ENCODE results near the gene ARID5A.

ARID5A gene

DNA sequence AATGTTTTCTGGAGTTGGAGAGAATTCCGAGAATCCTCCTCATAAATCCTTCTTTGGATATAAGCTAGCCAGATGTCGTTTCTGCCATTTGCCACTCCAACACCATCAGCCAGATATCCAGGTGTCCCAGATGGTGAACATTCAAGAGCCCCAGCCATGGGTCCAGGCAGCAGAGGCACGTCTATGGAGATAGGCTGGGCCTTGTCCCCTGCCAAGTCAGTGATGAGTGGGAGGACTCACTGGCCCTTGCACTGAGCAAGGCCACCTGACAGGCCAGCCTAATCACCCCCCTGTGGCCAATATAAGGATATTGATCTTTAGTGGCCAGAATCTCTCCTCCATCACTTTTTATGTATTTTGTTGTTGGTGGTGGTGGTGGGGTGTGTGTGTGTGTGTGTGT, 28.0 kb downstream of the ARID5A start:
- Histone ChIP-seq H3K9ac (no peak overlapping the region), H3K36me3 (no peaks in the 10 kb centered on the region), H4K20me1 (no peaks in the 10 kb centered on the region), H3K4me2 (no peak overlapping the region), H3K27me3 (no peaks in the 10 kb centered on the region), H3K27ac (no peak overlapping the region), H3K9me3 (no peaks in the 10 kb centered on the region), H3K4me3 (no peak overlapping the region), H3K4me1 (peaks cover 9% of the 10 kb centered on the region)
- TF ChIP-seq Cebpa-rat (IDR thresholded peaks at IDR 0.05) = no peak

DNA sequence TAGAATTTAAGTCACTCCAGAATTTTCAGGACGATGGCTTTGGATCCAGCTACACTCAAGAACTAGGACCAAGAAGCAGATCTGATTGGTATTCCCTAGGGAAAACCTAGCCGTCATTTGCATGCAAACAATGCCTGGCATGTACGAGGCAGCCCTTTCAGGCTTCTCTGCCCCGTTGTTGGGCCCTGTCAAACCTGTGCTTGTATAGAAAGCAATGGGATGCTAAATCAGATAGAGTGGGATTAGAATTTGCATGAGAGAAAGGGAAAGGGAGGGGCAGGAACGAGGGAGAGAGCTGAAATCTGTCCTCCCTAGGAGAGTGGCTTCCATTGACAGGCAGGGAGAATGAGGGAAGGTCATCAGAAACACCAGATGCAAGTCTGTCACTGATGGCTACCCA, 28.6 kb downstream of the ARID5A start:
- Histone ChIP-seq H3K4me3 (no peak overlapping the region), H3K27me3 (no peaks in the 10 kb centered on the region), H3K36me3 (no peaks in the 10 kb centered on the region), H3K4me2 (peak overlapping the region; percentile 37), H3K9me3 (no peaks in the 10 kb centered on the region), H3K27ac (no peak overlapping the region), H4K20me1 (no peaks in the 10 kb centered on the region), H3K4me1 (peaks cover 9% of the 10 kb centered on the region), H3K9ac (no peak overlapping the region)
- no peak for TF ChIP-seq Cebpa-rat (IDR thresholded peaks at IDR 0.05)

DNA sequence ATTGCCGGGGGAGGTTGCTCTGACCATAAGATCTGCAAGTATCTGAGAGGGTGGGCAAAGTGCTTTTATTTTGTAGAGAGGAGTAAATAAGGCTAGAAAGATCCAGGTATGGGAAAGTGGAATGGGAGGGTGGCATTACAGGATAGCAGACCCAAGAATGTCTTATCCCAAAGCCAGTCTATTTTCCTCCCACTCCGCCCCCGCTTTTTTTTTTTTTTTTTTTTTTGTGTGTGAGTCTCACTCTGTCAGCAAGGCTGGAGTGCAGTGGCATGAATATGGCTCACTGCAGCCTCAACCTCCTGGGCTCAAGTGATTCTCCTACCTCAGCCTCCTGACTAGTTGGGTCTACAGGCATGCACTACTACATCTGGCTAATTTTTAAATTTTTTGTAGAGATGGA, 31.5 kb downstream of the ARID5A start:
- no peak overlapping the region for H3K4me2 ChIP-seq
- peaks cover 9% of the 10 kb centered on the region for H3K4me1 ChIP-seq
- H3K27ac ChIP-seq = no peak overlapping the region
- H3K4me3 ChIP-seq = no peak overlapping the region
- no peaks in the 10 kb centered on the region for H3K27me3 ChIP-seq
- no peak for TF ChIP-seq Cebpa-rat (IDR thresholded peaks at IDR 0.05)
- no peaks in the 10 kb centered on the region for H4K20me1 ChIP-seq
- no peaks in the 10 kb centered on the region for H3K36me3 ChIP-seq
- H3K9ac ChIP-seq = no peak overlapping the region
- H3K9me3 ChIP-seq = no peaks in the 10 kb centered on the region

DNA sequence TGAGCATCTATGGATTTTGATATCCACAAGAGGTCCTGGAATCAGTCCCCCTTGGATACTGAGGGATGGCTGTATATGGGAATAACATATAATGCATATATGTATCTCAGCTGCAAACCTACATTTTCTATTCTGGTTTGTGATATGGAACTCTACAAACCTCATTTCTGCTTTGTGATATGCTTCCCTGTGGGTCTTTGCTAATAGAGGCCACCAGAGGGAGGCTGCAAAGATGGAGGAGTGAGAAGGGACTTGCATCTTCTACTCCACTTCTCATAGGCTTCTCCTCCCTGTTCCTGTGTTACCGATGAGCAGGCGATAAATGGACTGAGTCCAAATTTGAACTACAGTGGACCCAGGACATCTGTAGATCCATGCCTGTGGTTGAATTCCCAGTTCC, 37.8 kb downstream of the ARID5A start:
- no peak overlapping the region for H3K4me3 ChIP-seq
- no peak for TF ChIP-seq Cebpa-rat (IDR thresholded peaks at IDR 0.05)

DNA sequence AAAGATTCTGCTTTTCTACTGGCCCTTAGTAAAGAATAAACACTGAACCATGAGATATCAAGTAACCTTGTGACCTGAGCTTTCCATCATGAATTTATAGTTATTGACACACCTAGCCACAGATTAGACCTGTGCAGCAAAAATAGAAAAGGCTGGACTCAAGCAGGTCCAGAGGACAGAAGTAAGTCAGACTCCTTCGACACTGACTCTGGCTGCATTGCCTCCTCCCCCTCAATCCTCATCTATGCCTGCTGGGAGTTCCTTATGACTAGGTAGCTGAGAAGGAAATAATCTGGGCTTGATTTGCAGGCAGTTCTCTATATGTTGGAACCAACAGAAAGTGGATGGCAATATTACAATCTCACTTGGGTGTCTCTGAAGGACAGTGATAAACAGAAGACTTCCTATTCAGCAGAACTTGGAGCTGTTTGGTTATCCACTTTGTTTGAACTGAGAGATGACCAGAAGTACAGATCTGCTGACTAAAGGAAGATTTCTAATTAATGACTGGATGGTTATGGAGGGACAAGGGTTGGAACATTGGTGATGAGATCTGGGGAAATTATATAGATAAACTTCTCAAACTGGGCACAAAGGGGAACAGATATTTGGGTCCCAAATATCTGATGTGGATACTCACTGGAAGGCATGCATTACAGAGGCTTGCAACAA, 39.4 kb downstream of the ARID5A start:
- Histone ChIP-seq H3K4me2 (no peak overlapping the region), H3K36me3 (no peaks in the 10 kb centered on the region), H3K9ac (no peak overlapping the region), H3K27me3 (no peaks in the 10 kb centered on the region), H3K4me3 (no peak overlapping the region), H4K20me1 (no peaks in the 10 kb centered on the region), H3K27ac (no peak overlapping the region), H3K4me1 (peaks cover 16% of the 10 kb centered on the region), H3K9me3 (no peaks in the 10 kb centered on the region)
- TF ChIP-seq Cebpa-rat (IDR thresholded peaks at IDR 0.05) = no peak

More for the DNA sequence above, 37.8 kb downstream of the ARID5A start:
- H3K4me2 ChIP-seq = no peak overlapping the region
- no peaks in the 10 kb centered on the region for H3K36me3 ChIP-seq
- H4K20me1 ChIP-seq = no peaks in the 10 kb centered on the region
- H3K9me3 ChIP-seq = no peaks in the 10 kb centered on the region
- no peak overlapping the region for H3K9ac ChIP-seq
- H3K27ac ChIP-seq = no peak overlapping the region
- H3K27me3 ChIP-seq = no peaks in the 10 kb centered on the region
- H3K4me1 ChIP-seq = peaks cover 11% of the 10 kb centered on the region

DNA sequence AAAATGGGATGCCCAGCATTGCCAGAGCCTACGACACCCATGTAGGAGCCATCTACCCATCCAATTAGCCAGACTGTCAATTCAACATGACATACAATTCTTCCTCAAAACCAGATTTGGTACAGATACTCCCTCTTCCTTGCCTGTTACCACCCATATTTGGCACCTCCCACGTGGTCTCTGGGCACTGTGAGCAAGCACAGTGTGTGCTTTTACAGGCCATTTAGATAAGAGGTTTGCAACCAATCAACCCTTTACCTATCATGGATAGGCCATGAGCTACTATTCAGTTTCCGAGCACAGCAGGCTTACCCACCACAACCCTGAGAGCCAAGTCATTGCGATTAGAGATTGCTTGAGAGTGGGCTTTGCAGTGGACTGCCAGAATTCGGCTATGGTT, 40.9 kb downstream of the ARID5A start:
- TF ChIP-seq Cebpa-rat (IDR thresholded peaks at IDR 0.05) = no peak
- Histone ChIP-seq H3K27ac (no peak overlapping the region), H3K27me3 (no peaks in the 10 kb centered on the region), H3K9ac (no peak overlapping the region), H3K9me3 (no peaks in the 10 kb centered on the region), H3K4me2 (no peak overlapping the region), H3K4me3 (no peak overlapping the region), H3K4me1 (peaks cover 19% of the 10 kb centered on the region), H3K36me3 (no peaks in the 10 kb centered on the region), H4K20me1 (no peaks in the 10 kb centered on the region)

DNA sequence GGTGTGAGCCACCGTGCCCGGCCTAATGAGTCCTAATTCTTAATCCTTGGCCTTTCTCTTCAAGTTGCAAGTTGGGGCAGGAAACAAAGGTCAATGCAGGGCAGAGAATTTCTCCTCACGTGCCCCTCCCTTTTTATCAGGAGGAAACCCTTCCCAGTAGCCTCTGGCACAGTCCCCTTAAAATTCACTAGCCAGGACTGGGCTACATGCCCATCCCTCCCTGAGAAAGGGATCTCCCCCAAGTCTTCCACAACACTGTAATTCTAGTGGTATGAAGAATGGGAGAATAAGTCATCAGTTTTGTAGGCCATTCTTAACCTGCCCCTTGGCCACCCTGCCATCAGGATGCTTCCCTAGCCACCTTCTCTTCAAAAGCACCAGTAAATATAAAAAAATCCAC, 42.2 kb downstream of the ARID5A start:
- Histone ChIP-seq H3K27ac (no peak overlapping the region), H3K36me3 (no peaks in the 10 kb centered on the region), H3K4me2 (no peak overlapping the region), H3K9ac (no peak overlapping the region), H3K9me3 (no peaks in the 10 kb centered on the region), H4K20me1 (no peaks in the 10 kb centered on the region), H3K4me1 (peaks cover 19% of the 10 kb centered on the region), H3K27me3 (no peaks in the 10 kb centered on the region), H3K4me3 (no peak overlapping the region)
- TF ChIP-seq Cebpa-rat (IDR thresholded peaks at IDR 0.05) = no peak

DNA sequence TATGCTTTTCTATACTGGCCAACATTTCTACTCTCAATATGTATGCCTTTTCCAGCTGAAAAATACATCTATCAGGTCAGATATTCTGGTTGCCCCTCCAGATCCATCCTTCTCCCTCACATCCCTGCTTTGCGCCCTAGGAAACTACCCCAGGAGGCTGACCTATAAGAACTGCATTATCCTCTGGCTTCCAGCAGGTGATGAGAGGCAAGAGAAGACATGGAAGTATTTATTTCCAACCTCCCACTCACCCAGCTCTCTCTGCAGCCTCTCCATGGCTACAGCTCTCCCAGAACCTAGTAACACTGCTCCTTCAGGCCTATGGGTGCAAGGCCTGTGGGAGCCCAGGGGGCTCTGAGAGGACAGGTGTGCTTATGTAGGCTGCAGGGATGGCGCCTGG, 42.9 kb downstream of the ARID5A start:
- no peak overlapping the region for H3K4me3 ChIP-seq
- peaks cover 19% of the 10 kb centered on the region for H3K4me1 ChIP-seq
- no peak overlapping the region for H3K27ac ChIP-seq
- peaks cover 1% of the 10 kb centered on the region; the same call in 1 of the 2 replicates for H3K36me3 ChIP-seq
- H3K4me2 ChIP-seq = no peak overlapping the region
- H4K20me1 ChIP-seq = no peaks in the 10 kb centered on the region
- H3K27me3 ChIP-seq = no peaks in the 10 kb centered on the region
- H3K9me3 ChIP-seq = no peaks in the 10 kb centered on the region
- no peak for TF ChIP-seq Cebpa-rat (IDR thresholded peaks at IDR 0.05)
- H3K9ac ChIP-seq = no peak overlapping the region

DNA sequence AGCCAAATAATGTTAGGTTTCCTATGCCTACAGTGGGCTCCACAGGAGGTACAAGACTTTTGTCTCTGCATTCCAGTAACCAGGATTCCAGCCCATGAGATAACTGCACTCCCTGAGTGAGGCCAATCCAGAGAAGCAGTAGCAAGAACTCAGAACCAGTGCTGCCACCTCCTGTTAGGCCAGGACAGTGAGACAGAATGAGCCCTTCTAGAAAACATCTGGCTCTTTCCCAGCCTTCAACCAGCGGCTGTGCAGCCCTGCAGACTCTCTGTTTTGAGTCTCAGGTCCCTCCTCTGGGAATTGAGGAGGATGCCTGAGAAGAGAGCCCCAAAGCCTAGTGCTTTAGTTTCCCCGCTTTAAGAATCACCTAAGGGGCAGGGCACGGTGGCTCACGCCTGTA, 44.2 kb downstream of the ARID5A start:
- Histone ChIP-seq H4K20me1 (no peaks in the 10 kb centered on the region), H3K9me3 (no peaks in the 10 kb centered on the region), H3K4me2 (no peak overlapping the region; the same call in 1 of the 2 replicates), H3K36me3 (peaks cover 7% of the 10 kb centered on the region; the same call in 1 of the 2 replicates), H3K9ac (no peak overlapping the region), H3K27ac (no peak overlapping the region), H3K4me3 (no peak overlapping the region), H3K4me1 (peaks cover 19% of the 10 kb centered on the region), H3K27me3 (no peaks in the 10 kb centered on the region)
- no peak for TF ChIP-seq Cebpa-rat (IDR thresholded peaks at IDR 0.05)

DNA sequence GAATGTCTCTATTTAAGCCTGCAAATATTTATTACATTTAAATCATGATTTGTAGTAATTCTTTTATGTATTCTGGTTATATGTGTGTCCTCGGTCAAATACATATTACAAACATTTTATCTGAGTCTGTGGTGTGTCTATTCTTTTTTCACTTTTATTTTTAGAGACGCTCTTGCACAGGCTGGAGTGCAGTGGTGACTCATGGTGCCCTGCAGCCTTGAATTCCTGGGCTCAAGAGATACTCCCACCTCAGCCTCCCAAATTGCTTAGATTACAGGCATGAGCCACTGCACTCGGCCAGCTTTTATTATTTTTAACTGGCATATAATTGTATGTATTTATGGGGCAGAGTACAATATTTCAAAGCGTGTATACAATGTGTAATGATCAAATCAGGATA, 47.5 kb downstream of the ARID5A start:
- no peak for TF ChIP-seq Cebpa-rat (IDR thresholded peaks at IDR 0.05)
- Histone ChIP-seq H3K4me1 (peaks cover 8% of the 10 kb centered on the region), H3K27me3 (no peaks in the 10 kb centered on the region), H3K4me3 (no peak overlapping the region), H3K9me3 (no peaks in the 10 kb centered on the region), H3K27ac (no peak overlapping the region), H3K9ac (no peak overlapping the region), H3K4me2 (no peak overlapping the region), H3K36me3 (peaks cover 18% of the 10 kb centered on the region), H4K20me1 (no peaks in the 10 kb centered on the region)

DNA sequence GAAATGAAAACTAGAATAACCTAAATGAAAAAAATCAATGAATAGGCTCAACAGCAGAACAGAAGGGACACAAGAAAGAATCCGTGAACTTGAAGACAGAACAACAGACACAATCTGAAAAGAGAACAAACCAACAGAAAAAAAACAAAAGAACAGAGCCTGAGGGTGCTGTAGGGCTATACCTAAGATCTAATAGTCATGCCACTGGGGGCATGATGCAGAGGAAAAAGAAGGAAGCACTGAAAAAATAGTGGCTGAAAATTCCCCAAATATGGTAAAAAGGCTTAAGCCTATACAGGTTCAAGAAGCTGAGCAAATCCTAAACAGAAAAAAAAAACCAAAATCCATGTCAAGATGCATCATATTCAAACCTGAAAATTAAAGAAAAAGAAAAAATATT, 51.3 kb downstream of the ARID5A start:
- TF ChIP-seq Cebpa-rat (IDR thresholded peaks at IDR 0.05) = no peak

More for the DNA sequence above, 51.3 kb downstream of the ARID5A start:
- Histone ChIP-seq H3K4me2 (no peak overlapping the region), H4K20me1 (no peaks in the 10 kb centered on the region), H3K4me1 (no peaks in the 10 kb centered on the region), H3K4me3 (no peak overlapping the region), H3K27ac (no peak overlapping the region), H3K36me3 (peaks cover 44% of the 10 kb centered on the region), H3K27me3 (no peaks in the 10 kb centered on the region), H3K9me3 (no peaks in the 10 kb centered on the region), H3K9ac (no peak overlapping the region)
